Measurements from ENCODE around the gene MS4A12. TPM values are rescaled to one million over a fixed set of nuclear protein-coding genes. Genes with fewer than 3 reads are reported as not detected.

MS4A12 gene
- total and polyA plus RNA-seq, 9 donors, result not detected

DNA sequence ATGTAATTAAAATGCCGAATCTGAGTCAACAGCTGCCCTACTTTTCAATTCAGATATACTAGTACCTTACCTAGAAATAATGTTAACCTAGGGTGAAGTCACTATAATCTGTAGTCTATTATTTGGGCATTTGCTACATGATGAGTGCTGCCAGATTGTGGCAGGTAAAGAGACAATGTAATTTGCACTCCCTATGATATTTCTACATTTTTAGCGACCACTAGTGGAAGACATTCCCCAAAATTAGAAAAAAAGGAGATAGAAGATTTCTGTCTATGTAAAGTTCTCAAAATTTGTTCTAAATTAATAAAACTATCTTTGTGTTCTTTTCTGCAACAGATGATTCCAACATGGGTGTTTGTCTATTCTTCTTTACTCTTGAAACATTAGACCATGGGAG, 22.9 kb upstream of the MS4A12 start:
- no peaks in the 10 kb centered on the region for H3K36me3 ChIP-seq

GRCh38 chr11:60477035-60477445, 15.5 kb upstream of the MS4A12 start:
- H3K36me3 ChIP-seq, result no peaks in the 10 kb centered on the region
- intact Hi-C loops (cut with DNase I), result no loop called here
- no peaks in the 10 kb centered on the region for H3K4me1 ChIP-seq (ENCODE audit: insufficient read depth)
- 62 to 66% (median 65%) methylated on average over 6 of the region's 6 CpGs for WGBS, 3 donors
- no peaks in the 10 kb centered on the region for H3K27me3 ChIP-seq
- DNase-seq, result no peak
- no peak overlapping the region for H3K4me3 ChIP-seq
- TF ChIP-seq POLR2A (IDR thresholded peaks at IDR 0.05), result no peak
- no peak for TF ChIP-seq EP300 (IDR thresholded peaks at IDR 0.05)
- no peak for TF ChIP-seq CTCF (IDR thresholded peaks at IDR 0.05)
- no peaks in the 10 kb centered on the region for H3K9me3 ChIP-seq
- H3K27ac ChIP-seq, result no peak overlapping the region

More for the DNA sequence above, 22.9 kb upstream of the MS4A12 start:
- 52 to 74% (median 69%) methylated on average over 2 of the region's 2 CpGs for WGBS, 3 donors
- no peaks in the 10 kb centered on the region for H3K27me3 ChIP-seq
- TF ChIP-seq CTCF (IDR thresholded peaks at IDR 0.05), result no peak
- TF ChIP-seq EP300 (IDR thresholded peaks at IDR 0.05), result no peak
- no peak for TF ChIP-seq POLR2A (IDR thresholded peaks at IDR 0.05)
- H3K4me1 ChIP-seq (ENCODE audit: insufficient read depth), result no peaks in the 10 kb centered on the region
- DNase-seq, result no peak
- intact Hi-C loops (cut with DNase I), result no loop called here
- no peak overlapping the region for H3K4me3 ChIP-seq
- no peaks in the 10 kb centered on the region for H3K9me3 ChIP-seq
- H3K27ac ChIP-seq, result no peak overlapping the region

- Histone ChIP-seq H3K36me3 (no peaks in the 10 kb centered on the region), H3K4me3 (no peak overlapping the region), H3K9me3 (no peaks in the 10 kb centered on the region), H3K27ac (no peak overlapping the region), H3K27me3 (no peaks in the 10 kb centered on the region), H3K4me1 (ENCODE audit: insufficient read depth) (no peaks in the 10 kb centered on the region)
- intact Hi-C loops (cut with DNase I), result no loop called here
- WGBS, 3 donors, result 50 to 69% (median 52%) methylated on average over 2 of the region's 2 CpGs
- DNase-seq, result no peak
- no peak for TF ChIP-seq POLR2A (IDR thresholded peaks at IDR 0.05)
- TF ChIP-seq CTCF (IDR thresholded peaks at IDR 0.05), result no peak
- TF ChIP-seq EP300 (IDR thresholded peaks at IDR 0.05), result no peak
Measured at GRCh38 chr11:60482361-60482760, 10.2 kb upstream of the MS4A12 start.

DNA sequence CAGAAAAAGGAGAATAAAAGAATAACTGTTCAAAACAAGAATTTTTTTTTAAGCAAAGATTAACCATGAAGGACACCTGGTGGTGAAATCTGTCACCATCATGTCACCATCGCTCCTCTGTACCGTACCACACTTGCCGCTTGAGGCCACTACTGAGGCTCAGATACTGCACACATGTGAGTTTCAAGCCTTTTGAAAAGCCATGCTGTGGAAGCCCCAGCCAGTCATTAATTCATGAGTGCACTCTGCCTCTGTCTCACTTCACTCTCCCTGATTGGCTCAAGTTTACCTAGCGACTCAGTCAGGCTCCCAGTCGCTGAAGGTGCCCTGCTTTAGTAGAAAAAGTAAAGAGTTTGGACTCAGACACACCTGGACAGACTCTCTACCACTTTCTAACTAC, 6.6 kb upstream of the MS4A12 start:
- Histone ChIP-seq H3K9me3 (no peaks in the 10 kb centered on the region), H3K4me1 (ENCODE audit: insufficient read depth) (no peaks in the 10 kb centered on the region), H3K27me3 (no peaks in the 10 kb centered on the region), H3K27ac (no peak overlapping the region), H3K4me3 (no peak overlapping the region), H3K36me3 (no peaks in the 10 kb centered on the region)
- TF ChIP-seq EP300 (IDR thresholded peaks at IDR 0.05) (no peak), CTCF (IDR thresholded peaks at IDR 0.05) (no peak), POLR2A (IDR thresholded peaks at IDR 0.05) (no peak)
- 71 to 85% (median 76%) methylated on average over 5 of the region's 5 CpGs for WGBS, 3 donors
- intact Hi-C loops (cut with DNase I), result no loop called here
- no peak for DNase-seq

- no peaks in the 10 kb centered on the region for H3K27me3 ChIP-seq
- 84 to 92% (median 88%) methylated on average over 2 of the region's 2 CpGs for WGBS, 3 donors
- no peaks in the 10 kb centered on the region for H3K36me3 ChIP-seq
- H3K4me1 ChIP-seq (ENCODE audit: insufficient read depth), result no peaks in the 10 kb centered on the region
- no peak overlapping the region for H3K4me3 ChIP-seq
- DNase-seq, result no peak
- no peaks in the 10 kb centered on the region for H3K9me3 ChIP-seq
- TF ChIP-seq EP300 (IDR thresholded peaks at IDR 0.05), result no peak
- TF ChIP-seq CTCF (IDR thresholded peaks at IDR 0.05), result no peak
- TF ChIP-seq POLR2A (IDR thresholded peaks at IDR 0.05), result no peak
- intact Hi-C loops (cut with DNase I), result no loop called here
- H3K27ac ChIP-seq, result no peak overlapping the region
Measured at GRCh38 chr11:60493454-60493853, 876 bp downstream of the MS4A12 start.
